Stimulated activated CD8-positive, alpha-beta memory T cell treated with anti-CD3 and anti-CD28 coated beads, Interleukin-7, amount 100 ng/mL, for 1 hour (primary cell): Measurements from ENCODE around the gene TPSB2.
"Not testable (repeated sequence)": the region's sequence is repeated elsewhere in the genome, so short reads cannot be mapped to it uniquely, and the experiment has no call there.

Experiments used
- DNase-seq, 2 donors: peaks; one replicate each; pipeline ENCODE4 v3.0.0-alpha.2; 2020; ENCODE audit warnings: low read depth in 2 of 2

The TPSB2 gene

DNA sequence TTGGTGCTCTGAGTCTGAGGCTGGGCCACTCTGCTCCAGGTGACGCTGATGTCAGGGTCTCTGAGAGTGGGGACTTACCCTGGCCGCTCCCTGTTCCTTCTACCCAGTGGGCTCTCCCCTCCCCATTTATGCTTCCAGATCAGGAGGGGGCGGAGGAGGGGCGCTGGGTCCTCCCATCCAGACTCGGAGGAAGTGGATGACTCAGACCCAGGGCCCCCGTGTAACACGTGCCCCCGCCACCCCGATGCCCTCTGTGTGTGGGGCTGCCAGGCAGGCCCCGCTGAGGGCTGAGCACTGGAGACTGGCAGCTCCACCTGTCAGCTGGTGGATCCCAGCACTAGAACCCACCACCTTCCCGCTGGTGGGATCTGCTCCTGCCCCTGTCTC is at the start of gene TPSB2:
TPSB2 (minus strand) TSS at position 101 of the 387 bp plus-strand sequence. CDS start 233 bp downstream, outside the sequence.
- not testable (repeated sequence) for DNase-seq

- DNase-seq: no peak
These were observed 49.3 kb upstream of the TPSB2 start for GRCh38 chr16:1279081-1279944.

DNA sequence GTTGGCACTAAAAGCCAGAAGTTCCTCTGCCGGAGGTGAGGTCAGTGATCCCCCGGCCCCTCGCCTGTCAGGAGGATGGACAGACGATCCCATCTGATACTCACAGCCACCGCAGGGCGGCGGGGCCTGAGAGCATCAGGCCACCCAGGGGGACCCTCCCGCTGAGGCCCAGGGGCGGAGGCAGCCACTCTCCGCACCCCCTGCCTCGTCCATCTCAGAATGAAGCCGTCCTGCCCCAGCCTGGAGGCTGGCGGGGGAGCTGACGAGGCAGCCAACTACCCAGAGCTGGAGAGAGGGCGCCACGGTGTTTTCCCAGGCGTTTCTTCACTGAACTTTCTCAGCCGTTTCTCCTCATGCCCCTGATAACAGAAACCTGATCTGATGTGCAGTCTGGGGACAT is 48.5 kb upstream of the TPSB2 start:
- no peak for DNase-seq

- no peak for DNase-seq
These were observed 47.8 kb upstream of the TPSB2 start for GRCh38 chr16:1277617-1278282.

DNA sequence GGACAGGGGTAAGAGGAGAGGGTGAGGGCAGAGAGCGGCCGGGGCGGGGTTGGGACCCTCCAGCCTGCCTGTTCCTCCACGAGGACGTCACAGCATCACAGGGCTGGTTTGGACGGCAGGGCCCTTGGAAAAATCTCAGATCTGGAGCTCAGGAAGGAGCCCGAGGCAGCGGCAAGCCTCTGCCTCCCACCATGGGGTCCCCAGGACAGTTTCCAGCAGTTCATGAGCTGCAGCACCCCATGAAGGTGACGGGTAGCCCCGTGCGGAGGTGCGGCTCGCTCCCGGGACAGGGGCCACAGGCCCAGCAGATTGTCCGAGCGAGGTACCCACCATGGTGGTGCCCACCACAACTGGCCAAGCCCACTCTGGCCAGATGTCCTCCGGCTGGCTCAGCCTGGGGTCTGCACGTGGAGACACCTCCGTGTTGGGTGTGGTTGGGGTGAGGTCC is 47.2 kb upstream of the TPSB2 start:
- no peak for DNase-seq

- no peak for DNase-seq
These were observed 46.5 kb upstream of the TPSB2 start for GRCh38 chr16:1276580-1276878.

DNA sequence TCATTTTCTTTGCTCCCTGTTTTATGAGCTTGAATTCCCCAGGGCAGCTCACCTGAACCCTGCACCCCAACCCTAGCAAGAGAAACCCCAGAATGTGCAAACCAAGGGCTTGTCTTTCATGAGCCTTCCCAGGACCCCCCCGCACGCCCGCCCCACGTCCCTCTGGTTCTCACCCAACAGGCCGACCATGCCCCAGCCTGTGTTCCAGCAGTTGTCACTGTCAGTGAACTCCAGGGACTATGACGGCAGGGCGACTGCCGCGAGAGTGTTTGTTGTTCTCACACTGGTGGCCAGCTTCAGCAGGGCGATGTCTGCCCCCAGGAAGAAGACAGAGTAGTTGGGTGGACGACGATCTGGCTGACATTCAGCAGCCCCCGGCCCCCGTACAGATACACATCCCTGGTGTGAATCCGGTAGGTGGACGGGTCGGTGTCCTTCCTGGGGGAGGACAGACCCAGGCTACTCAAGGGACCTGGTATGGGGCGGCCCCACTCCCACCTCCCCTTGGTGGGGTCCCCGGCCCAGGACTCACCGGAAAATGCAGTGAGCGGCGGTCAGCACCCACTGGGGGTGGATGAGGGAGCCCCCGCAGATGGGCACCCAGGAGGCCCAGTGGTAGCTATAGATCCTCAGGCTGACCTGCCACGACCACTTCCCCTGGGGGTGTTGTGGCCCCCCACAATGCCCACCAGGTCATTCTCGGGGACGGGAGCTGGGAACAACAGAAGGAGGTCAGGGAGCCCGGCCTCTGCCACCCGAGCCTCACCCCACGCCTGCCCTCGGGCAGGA is 46.0 kb upstream of the TPSB2 start:
- DNase-seq: no peak

GRCh38 chr16:1274767-1275166 is 44.8 kb upstream of the TPSB2 start:
- no peak for DNase-seq

GRCh38 chr16:1273816-1274215 is 43.8 kb upstream of the TPSB2 start:
- DNase-seq: no peak

GRCh38 chr16:1272453-1273198 is 42.6 kb upstream of the TPSB2 start:
- no peak for DNase-seq

DNA sequence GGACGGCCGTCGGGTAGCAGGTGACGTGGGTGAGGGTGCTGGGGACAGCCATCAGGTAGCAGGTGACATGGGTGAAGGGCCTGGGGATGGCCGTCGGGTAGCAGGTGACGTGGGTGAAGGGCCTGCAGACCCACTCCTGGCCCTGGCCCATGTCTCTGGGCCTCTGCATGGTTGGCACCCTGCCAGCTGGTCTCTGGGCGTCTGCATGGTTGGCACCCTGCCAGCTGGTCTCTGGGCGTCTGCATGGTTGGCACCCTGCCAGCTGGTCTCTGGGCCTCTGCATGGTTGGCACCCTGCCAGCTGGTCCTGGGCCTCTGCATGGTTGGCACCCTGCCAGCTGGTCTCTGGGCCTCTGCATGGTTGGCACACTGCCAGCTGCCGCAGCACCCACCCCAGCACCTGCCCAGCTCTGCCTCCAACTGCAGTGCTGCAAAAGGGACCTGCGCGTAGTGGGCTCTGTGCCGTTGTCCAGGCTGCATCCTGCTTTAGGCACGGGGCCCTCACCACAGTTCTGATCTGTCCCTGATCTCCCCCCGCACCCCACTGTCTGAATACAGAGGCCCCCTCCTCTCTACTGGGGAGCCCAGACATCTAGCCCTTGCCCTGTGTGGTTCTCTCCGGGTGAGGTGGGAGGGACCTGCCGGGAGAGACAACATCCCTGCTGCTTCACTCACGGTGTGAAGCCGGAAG is 41.9 kb upstream of the TPSB2 start:
- DNase-seq: not testable (repeated sequence)

DNA sequence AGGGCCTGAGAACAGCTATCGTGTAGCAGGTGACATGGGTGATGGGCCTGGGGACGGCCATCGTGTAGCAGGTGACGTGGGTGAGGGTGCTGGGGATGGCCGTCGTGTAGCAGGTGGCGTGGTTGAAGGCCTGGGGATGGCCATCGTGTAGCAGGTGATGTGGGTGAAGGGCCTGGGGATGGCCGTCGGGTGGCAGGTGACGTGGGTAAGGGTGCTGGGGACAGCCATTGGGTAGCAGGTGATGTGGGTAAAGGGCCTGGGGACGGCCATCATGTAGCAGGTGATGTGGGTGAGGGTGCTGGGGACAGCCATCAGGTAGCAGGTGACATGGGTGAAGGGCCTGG is 41.4 kb upstream of the TPSB2 start:
- no peak for DNase-seq

DNA sequence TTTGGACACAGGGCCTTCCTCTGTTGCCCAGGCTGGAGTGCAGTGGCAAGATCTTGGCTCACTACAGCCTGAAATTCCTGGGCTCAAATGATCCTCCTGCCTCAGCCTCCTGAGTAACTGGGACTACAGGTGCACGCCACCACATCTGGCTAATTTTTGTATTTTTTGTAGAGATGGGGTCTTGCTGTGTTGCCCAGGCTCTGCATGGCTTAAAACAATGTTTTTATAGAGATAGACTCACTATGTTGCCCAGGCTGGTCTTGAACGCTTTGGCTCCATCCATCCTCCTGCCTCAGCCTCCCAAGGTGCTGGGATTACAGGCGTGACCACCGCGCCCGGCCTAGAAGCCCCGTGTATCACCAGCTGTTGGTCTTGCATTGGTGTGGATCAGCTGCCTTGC is 39.4 kb upstream of the TPSB2 start:
- not testable (repeated sequence) for DNase-seq

GRCh38 chr16:1265826-1266225 is 35.8 kb upstream of the TPSB2 start:
- DNase-seq: no peak

DNA sequence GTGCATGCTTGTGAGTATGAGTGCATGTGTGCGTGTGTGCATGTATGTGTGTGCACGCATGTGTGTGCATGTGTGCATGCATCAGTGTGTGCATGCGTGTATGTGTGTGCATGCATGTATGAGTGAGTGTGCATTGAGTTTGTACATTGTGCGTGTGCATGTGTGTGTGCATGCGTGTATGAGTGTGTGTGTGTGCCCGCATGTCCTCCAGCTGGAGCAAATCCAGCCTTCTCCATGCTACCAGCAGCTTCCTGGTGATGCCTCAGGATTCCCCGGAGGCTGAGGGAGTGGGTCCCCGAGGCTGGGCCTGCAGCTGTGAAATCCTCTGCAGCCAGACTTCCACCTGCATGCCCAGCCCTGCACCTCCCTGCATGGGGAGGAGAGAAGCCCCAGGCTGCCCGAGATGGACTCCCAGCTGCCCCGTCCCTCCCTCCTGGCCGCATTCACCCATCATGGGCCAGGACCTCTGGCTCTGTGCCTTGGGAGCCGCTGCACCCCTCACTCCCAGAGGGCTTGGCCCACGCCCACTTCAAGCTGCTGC is 35.2 kb upstream of the TPSB2 start:
- no peak for DNase-seq

GRCh38 chr16:1264345-1265089 is 34.5 kb upstream of the TPSB2 start:
- no peak for DNase-seq

DNA sequence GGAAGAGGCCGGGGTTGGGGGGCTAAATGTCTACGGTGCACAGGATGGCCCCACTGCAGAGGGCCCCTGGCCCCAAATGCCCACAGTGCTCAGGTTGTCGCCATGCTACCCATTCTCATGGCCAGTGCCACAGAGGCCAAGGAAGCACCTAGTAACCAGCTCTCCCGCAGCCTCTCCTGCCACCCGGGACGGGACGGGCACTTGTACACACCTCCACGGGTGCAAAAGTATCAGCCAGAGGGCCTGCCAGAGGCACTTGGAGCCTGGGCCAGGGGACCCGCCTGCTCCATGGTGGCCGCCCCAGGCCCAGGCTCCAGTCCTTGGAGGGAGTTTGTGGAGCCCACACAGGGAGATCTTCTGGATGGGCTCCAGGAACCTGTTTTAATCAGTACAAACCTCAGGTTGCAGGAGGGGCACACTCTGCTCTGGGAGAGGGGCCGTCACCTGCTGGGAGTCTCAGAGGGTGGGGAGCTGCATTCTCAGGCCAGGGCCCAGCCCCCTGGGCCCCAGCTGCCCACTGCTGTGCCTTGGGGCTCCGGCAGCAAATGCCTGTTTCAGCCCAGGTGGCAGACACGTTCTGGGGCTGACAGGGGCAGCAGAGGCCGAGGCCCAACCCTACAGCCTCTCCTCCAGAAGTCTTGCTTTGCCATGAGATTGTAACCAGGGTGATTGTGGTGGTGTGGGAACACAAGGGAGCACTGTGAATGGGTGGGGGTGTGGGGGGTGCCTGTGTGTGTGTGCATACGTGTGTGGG is 33.8 kb upstream of the TPSB2 start:
- DNase-seq: no peak

DNA sequence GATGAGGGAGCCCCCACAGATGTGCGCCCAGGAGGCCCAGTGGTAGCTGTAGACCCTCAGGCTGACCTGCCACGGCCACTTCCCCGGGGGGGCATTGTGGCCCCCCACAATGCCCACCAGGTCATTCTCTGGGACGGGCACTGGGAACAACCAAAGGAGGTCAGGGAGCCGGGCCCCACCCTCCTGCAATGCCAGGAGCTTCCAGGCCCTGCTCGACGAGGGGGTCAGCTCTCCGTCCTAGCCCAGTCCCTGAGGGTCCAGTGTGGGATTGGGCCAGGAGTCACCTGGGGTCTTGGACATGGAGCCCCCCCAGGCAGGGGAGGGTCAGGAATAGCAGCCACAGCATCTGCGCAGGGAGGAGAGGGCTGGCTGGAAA is 32.9 kb upstream of the TPSB2 start:
- no peak for DNase-seq

- DNase-seq: no peak
These were observed 32.3 kb upstream of the TPSB2 start for GRCh38 chr16:1262210-1262845.
